DND-41 (cell line): ENCODE data around the gene CFAP97.

ENCODE experiments used
- ATAC-seq: fragments of 200-7000 bp; cut with Tn5 transposase; 3 replicates; pipeline ENCODE4 v1.9.1; 2021; ENCODE audit warnings: low read depth; ENCODE audit not compliant: insufficient read depth
- DNase-seq: peaks from one replicate; pipeline ENCODE4 v3.0.0-alpha.2; 2020
- H2AFZ ChIP-seq: 2 replicates; pipeline ENCODE4 v1.6.0; 2012; ENCODE audit warnings: low read depth, low read length
- H3K27ac ChIP-seq: 2 replicates; pipeline ENCODE4 v1.5.1; 2012; ENCODE audit warnings: low read length, inconsistent platforms
- H3K27me3 ChIP-seq: fragments of 200-600 bp; sonication (generic); 2 replicates; pipeline ENCODE4 v1.6.0; 2012; ENCODE audit warnings: low read length, mild to moderate bottlenecking, inconsistent platforms; ENCODE audit not compliant: insufficient read depth, poor library complexity
- H3K36me3 ChIP-seq: 2 replicates; pipeline ENCODE4 v1.5.1; 2012; ENCODE audit warnings: low read length, inconsistent platforms; ENCODE audit not compliant: insufficient read depth
- H3K4me1 ChIP-seq: 2 replicates; pipeline ENCODE4 v1.5.1; 2012; ENCODE audit warnings: mild to moderate bottlenecking, low read length; ENCODE audit not compliant: insufficient read depth
- H3K4me2 ChIP-seq: 2 replicates; pipeline ENCODE4 v1.6.0; 2012; ENCODE audit warnings: mild to moderate bottlenecking, moderate library complexity, low read length, inconsistent platforms; ENCODE audit not compliant: insufficient read depth
- H3K4me3 ChIP-seq, 2 experiments: fragments of 200-600 bp in 1 of 2; shearing (Covaris generic) in 1 of 2; 2 replicates each; pipeline ENCODE4 v1.5.1; 2012 to 2016; ENCODE audit warnings: inconsistent platforms in 2 of 2, low read length in 2 of 2, mild to moderate bottlenecking in 2 of 2, low read depth in 1 of 2, moderate library complexity in 1 of 2
- H3K79me2 ChIP-seq: 2 replicates; pipeline ENCODE4 v1.6.0; 2012; ENCODE audit warnings: low read length, inconsistent platforms; ENCODE audit not compliant: insufficient read depth
- H3K9ac ChIP-seq: 2 replicates; pipeline ENCODE4 v1.6.0; 2012; ENCODE audit warnings: low read depth, mild to moderate bottlenecking, inconsistent platforms, low read length, moderate library complexity
- H3K9me3 ChIP-seq: 2 replicates; pipeline ENCODE4 v1.5.1; 2012; ENCODE audit warnings: low read length, moderate library complexity, mild to moderate bottlenecking, inconsistent platforms; ENCODE audit not compliant: insufficient read depth, severe bottlenecking
- H4K20me1 ChIP-seq: 2 replicates; pipeline ENCODE4 v1.6.0; 2012; ENCODE audit warnings: low read length; ENCODE audit not compliant: insufficient read depth
- CTCF ChIP-seq: IDR thresholded peaks from 2 replicates; pipeline ENCODE4 v1.5.1; 2012; ENCODE audit warnings: borderline replicate concordance, low read length, moderate library complexity, mild to moderate bottlenecking; ENCODE audit not compliant: poor library complexity, severe bottlenecking; ENCODE audit errors: extremely low read depth
- EZH2 ChIP-seq: IDR thresholded peaks from 3 replicates; pipeline ENCODE4 v1.6.1; 2012; ENCODE audit warnings: borderline replicate concordance, low read depth, mild to moderate bottlenecking, moderate library complexity, low read length, inconsistent platforms; ENCODE audit not compliant: severe bottlenecking

CFAP97 gene

GRCh38 chr4:185237175-185237574 lies 33.4 kb upstream of the CFAP97 start:
- no peak overlapping the region for H3K27ac ChIP-seq
- peaks cover 4% of the 10 kb centered on the region for H3K27me3 ChIP-seq
- no peak overlapping the region for H3K4me3 ChIP-seq
- TF ChIP-seq CTCF = no peak
- TF ChIP-seq EZH2 = no peak
- no peaks in the 10 kb centered on the region for H3K36me3 ChIP-seq
- no peaks in the 10 kb centered on the region for H3K79me2 ChIP-seq
- DNase-seq (no peak), ATAC-seq (no peak)
- H3K9me3 ChIP-seq = no peaks in the 10 kb centered on the region
- H2AFZ ChIP-seq = no peak overlapping the region
- H4K20me1 ChIP-seq = no peaks in the 10 kb centered on the region
- H3K4me1 ChIP-seq = no peaks in the 10 kb centered on the region
- no peak overlapping the region for H3K9ac ChIP-seq
- H3K4me2 ChIP-seq = no peak overlapping the region

DNA sequence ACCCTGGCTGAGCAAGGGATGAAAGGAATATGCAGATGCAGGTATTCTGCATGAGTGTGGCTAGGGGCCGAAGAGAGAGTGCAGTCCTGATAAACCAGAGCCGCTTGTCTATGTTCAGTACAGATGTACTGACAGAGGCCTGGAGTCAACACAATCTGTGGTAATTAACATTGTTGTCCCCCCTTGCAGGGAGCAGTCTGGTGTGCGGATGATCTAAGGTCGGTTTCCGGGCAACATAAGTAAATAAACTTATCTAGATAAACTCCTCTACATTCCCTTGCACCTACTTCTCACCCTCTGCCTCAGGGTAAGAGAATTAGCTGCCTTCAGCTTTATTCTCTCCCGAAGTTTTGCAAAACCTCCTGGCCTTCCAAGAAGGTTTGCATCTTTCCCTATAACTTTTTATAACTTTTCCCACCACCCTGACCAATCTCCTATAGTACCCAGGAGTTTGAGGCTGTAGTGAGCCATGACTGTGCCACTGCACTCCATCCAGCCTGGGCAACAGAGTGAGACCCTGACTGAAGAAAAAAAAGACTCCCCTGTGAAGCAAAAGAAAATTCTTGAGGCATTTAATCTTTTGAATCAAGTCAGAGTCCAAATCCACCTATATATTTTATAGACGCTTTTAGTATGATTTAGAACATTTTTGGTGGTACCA lies 32.2 kb upstream of the CFAP97 start:
- no peak for ATAC-seq
- H3K27ac ChIP-seq = no peak overlapping the region
- H3K36me3 ChIP-seq = no peaks in the 10 kb centered on the region
- H3K9ac ChIP-seq = no peak overlapping the region
- no peak overlapping the region for H2AFZ ChIP-seq
- H3K4me3 ChIP-seq = no peak overlapping the region
- peaks cover 4% of the 10 kb centered on the region for H3K27me3 ChIP-seq
- H3K4me2 ChIP-seq = no peak overlapping the region
- DNase-seq = no peak
- no peaks in the 10 kb centered on the region for H3K4me1 ChIP-seq
- no peaks in the 10 kb centered on the region for H3K79me2 ChIP-seq
- H4K20me1 ChIP-seq = no peaks in the 10 kb centered on the region
- no peak for TF ChIP-seq CTCF
- no peak for TF ChIP-seq EZH2
- H3K9me3 ChIP-seq = no peaks in the 10 kb centered on the region

DNA sequence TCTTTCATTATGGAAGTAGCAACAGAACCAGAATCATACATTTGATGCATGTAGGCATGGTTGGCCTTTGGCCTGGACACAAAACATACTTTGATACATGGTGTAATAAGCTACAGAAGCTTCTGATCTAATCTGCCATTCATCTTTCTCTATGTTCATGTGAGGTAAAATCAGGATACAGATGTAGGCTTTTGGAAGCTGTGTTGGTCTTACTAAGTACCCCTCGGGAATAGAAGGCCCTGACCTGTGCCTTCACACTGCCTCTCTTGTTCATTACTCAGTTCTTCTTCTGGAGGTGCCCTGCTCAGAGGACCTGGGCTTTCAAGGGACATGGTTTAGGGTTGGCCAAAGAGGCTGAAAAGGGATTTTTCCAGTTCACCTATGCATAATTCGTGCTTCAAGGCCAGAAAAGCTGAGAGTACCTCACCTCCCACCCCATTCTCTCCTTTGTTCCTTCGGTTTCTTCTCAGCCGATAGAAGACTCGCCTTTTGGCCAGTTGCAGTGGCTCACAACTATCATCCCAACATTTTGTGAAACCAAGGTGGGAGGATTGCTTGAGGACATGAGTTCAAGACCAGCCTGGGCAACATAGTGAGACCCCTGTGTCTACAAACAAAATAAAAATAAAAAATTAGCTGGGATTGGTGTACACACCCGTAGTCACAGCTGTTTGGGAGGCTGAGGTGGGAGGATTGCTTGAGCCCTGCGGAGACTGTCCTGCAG lies 31.5 kb upstream of the CFAP97 start:
- Histone ChIP-seq H3K36me3 (no peaks in the 10 kb centered on the region), H3K9ac (no peak overlapping the region), H3K4me2 (no peak overlapping the region), H4K20me1 (no peaks in the 10 kb centered on the region), H3K27ac (no peak overlapping the region), H3K27me3 (peaks cover 4% of the 10 kb centered on the region), H3K4me3 (no peak overlapping the region), H3K79me2 (no peaks in the 10 kb centered on the region), H3K9me3 (no peaks in the 10 kb centered on the region), H3K4me1 (no peaks in the 10 kb centered on the region), H2AFZ (no peak overlapping the region)
- ATAC-seq (no peak), DNase-seq (no peak)
- TF ChIP-seq EZH2 (no peak), CTCF (no peak)
